IPS-20b (cell line): ENCODE results near the gene TTF2.

ENCODE experiments used
- H3K27ac ChIP-seq: one replicate; pipeline ENCODE4 v1.5.1; 2013; ENCODE audit warnings: low read length
- H3K27me3 ChIP-seq: 2 replicates; pipeline ENCODE4 v1.6.1; 2013; ENCODE audit warnings: mild to moderate bottlenecking, low read length, inconsistent platforms; ENCODE audit not compliant: insufficient read depth
- H3K36me3 ChIP-seq: 2 replicates; pipeline ENCODE4 v1.6.1; 2013; ENCODE audit warnings: low read depth, mild to moderate bottlenecking, inconsistent platforms, low read length, moderate library complexity; ENCODE audit not compliant: insufficient read depth
- H3K4me1 ChIP-seq: 2 replicates; pipeline ENCODE4 v1.6.1; 2013; ENCODE audit warnings: mild to moderate bottlenecking, control low read depth, inconsistent platforms, low read length, moderate library complexity; ENCODE audit not compliant: insufficient read depth
- H3K4me3 ChIP-seq: 2 replicates; pipeline ENCODE4 v1.5.1; 2013; ENCODE audit warnings: mild to moderate bottlenecking, low read length, inconsistent platforms
- H3K9ac ChIP-seq: 2 replicates; pipeline ENCODE4 v1.6.1; 2013; ENCODE audit warnings: low read depth, mild to moderate bottlenecking, inconsistent platforms, low read length, moderate library complexity
- H3K9me3 ChIP-seq: 2 replicates; pipeline ENCODE4 v1.6.1; 2013; ENCODE audit warnings: mild to moderate bottlenecking, low read depth, low read length, inconsistent platforms; ENCODE audit not compliant: insufficient read depth

TTF2 gene

DNA sequence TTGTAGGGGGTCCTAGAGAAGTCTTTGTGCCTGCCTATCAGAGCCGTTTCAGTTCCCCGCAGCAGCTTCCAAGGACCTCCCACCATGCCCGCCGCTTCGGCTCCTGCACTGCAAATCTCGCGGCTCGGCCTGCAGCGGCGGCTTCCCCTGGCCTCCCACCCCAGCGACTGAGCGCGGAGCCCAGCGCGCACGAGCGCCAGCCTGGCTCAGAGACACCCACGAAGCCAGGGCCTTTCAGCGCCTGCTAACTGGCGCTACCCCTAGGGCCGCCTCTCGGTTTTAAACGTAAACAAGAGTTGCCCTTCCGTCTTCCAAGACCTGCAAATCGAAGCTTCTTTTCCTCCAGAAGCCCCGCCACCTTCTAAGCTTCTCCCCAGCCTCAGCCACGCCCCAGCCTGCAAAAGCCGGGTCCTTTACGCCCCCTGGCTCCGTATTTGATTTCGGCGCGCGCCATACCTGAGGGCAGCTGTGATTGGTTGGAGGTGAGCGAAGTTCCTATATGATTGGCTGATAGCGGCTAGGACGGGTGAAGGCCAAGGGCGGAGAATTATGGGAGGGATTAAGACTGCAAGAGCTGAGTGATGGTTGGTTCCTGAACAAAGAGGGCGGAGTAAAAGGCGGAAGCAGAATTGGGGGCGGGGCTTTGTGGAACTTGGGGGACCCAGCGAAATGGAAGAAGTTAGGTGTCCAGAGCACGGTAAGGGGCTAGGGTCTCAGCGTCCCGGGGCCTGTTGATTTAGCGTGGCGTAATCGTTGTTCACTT is at the start of gene TTF2:
TSS of gene TTF2 (plus strand) at position 649 of the 763 bp plus-strand sequence. CDS start at position 670, 21 bp downstream.
- peaks cover 33% of the 10 kb centered on the region for H3K36me3 ChIP-seq
- peaks cover 11% of the 10 kb centered on the region; the same call in 1 of the 2 replicates for H3K4me1 ChIP-seq
- peak within 1 kb of the TSS; percentile 64 for H3K27ac ChIP-seq
- H3K27me3 ChIP-seq: no peaks in the 10 kb centered on the region
- peak within 1 kb of the TSS; percentile 87 for H3K9ac ChIP-seq
- peak within 1 kb of the TSS; percentile 74 for H3K4me3 ChIP-seq
- H3K9me3 ChIP-seq: no peaks in the 10 kb centered on the region

DNA sequence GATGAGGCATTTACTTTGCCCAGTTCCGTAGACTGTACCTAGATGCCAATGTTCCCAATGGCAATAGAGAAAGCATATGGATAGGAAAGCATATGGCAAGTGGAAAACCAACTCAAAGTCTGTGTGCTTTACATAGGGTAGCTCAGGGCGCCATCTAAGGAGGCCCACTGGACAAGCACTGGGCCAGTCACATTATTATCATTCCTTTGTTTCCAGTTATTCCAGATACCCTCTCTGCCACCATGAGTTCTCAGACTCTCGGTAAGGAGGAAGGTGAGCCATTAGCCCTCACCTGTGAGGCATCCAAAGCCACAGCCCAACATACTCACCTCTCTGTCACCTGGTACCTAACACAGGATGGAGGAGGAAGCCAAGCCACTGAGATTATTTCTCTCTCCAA is 48.8 kb upstream of the TTF2 start:
- H3K9me3 ChIP-seq: no peaks in the 10 kb centered on the region
- H3K4me1 ChIP-seq: peaks cover 10% of the 10 kb centered on the region

DNA sequence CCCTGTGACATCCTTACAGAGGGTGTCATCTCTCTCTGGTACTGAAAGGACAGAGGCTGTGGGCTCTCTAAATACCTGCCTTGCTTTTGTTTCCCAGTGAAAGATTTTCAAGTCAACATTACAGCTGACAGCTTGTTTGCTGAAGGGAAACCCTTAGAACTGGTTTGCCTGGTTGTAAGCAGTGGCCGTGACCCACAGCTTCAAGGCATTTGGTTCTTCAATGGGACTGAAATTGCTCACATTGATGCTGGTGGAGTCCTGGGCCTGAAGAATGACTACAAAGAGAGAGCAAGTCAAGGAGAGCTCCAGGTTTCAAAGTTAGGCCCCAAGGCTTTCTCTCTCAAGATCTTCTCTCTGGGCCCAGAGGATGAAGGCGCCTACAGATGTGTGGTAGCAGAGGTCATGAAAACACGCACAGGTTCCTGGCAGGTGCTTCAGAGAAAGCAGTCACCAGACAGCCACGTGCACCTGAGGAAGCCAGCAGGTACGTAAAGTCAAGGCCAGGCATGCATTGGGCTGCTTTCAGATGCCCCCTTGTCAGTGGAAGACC is 46.7 kb upstream of the TTF2 start:
- H3K4me1 ChIP-seq: peaks cover 10% of the 10 kb centered on the region

More for the DNA sequence above, 48.8 kb upstream of the TTF2 start:
- Histone ChIP-seq H3K27ac (no peak overlapping the region), H3K4me3 (no peak overlapping the region), H3K27me3 (no peaks in the 10 kb centered on the region), H3K9ac (no peak overlapping the region), H3K36me3 (no peaks in the 10 kb centered on the region)

DNA sequence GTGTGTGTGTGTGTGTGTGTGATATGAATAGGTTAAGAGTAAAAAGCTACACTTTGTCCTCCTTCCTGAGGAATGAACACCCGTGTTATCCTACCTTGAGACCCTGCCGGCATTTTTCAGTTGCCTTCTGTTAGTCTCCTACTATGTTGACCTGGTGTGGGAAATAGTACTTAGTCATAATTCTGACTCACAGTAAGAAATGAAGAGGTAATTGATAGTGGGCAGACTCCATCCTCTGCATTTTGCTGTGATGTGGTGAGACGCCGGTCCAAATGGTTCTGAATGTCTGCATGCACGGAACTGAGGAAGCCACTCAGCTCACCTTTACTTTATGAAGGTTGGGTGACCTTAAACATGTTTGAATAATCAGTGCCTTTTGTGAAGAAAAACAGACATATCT is 45.9 kb upstream of the TTF2 start:
- Histone ChIP-seq H3K36me3 (no peaks in the 10 kb centered on the region), H3K27me3 (no peaks in the 10 kb centered on the region), H3K9me3 (no peaks in the 10 kb centered on the region), H3K4me1 (peaks cover 7% of the 10 kb centered on the region), H3K9ac (no peak overlapping the region), H3K4me3 (no peak overlapping the region), H3K27ac (no peak overlapping the region)

More for the DNA sequence above, 46.7 kb upstream of the TTF2 start:
- Histone ChIP-seq H3K27ac (no peak overlapping the region), H3K36me3 (no peaks in the 10 kb centered on the region), H3K4me3 (no peak overlapping the region), H3K27me3 (no peaks in the 10 kb centered on the region), H3K9ac (no peak overlapping the region), H3K9me3 (no peaks in the 10 kb centered on the region)

DNA sequence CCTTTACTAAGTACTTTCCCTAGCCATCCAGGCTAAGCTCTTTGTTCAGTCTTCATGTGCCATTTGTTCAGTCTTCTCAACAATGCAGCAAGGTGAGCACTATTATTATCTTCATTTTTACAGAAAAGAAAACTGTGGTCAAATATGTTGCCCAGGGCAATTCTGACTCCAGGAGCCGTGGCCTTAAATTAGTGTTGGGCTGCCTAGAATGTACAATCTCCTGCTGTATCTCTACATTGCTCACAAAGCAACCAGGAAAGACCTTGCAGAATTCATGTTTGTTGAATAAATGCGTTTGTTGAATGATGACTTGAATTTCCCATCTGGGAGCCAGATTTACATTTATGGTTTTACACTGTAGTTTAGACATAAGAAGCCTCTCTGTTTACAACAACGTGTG is 44.4 kb upstream of the TTF2 start:
- Histone ChIP-seq H3K9me3 (no peaks in the 10 kb centered on the region), H3K4me1 (peaks cover 5% of the 10 kb centered on the region), H3K36me3 (no peaks in the 10 kb centered on the region), H3K27ac (no peak overlapping the region), H3K4me3 (no peak overlapping the region), H3K27me3 (no peaks in the 10 kb centered on the region), H3K9ac (no peak overlapping the region)

DNA sequence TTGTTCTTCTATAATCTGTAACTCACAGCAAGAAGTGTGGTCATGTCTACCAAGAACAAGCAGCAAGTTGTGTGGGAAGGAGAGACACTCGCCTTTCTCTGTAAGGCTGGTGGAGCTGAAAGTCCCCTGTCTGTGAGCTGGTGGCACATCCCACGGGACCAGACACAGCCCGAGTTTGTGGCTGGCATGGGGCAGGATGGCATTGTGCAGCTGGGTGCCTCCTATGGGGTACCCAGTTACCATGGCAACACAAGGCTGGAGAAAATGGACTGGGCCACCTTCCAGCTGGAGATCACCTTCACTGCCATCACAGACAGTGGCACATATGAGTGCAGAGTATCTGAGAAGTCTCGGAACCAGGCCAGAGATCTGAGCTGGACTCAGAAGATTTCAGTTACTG is 43.1 kb upstream of the TTF2 start:
- no peaks in the 10 kb centered on the region for H3K36me3 ChIP-seq
- H3K9me3 ChIP-seq: no peaks in the 10 kb centered on the region
- no peak overlapping the region for H3K9ac ChIP-seq
- peaks cover 5% of the 10 kb centered on the region; the same call in 1 of the 2 replicates for H3K4me1 ChIP-seq
- H3K27ac ChIP-seq: no peak overlapping the region
- H3K27me3 ChIP-seq: no peaks in the 10 kb centered on the region
- no peak overlapping the region for H3K4me3 ChIP-seq

DNA sequence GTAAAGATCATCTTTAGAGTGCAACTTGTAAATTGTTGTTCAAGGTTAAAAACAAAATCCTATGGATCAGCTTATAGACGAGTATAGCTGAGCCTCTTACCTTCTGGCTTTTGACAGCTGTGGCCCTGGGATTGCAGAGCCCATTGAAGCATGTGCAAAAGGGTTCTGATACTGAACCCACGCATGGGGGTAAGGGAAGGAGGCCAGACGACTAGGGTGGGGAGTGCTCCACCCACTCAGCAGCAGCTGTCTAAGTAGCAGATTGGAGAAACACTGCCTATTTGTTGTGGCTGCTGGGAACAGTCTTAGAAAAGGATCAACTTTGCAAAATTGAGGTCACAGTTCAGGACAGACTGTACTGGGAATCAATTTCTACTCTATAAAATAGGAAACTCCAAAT is 42.5 kb upstream of the TTF2 start:
- Histone ChIP-seq H3K27ac (no peak overlapping the region), H3K9me3 (no peaks in the 10 kb centered on the region), H3K36me3 (no peaks in the 10 kb centered on the region), H3K4me3 (no peak overlapping the region), H3K27me3 (no peaks in the 10 kb centered on the region), H3K4me1 (peaks cover 5% of the 10 kb centered on the region; the same call in 1 of the 2 replicates), H3K9ac (no peak overlapping the region)

DNA sequence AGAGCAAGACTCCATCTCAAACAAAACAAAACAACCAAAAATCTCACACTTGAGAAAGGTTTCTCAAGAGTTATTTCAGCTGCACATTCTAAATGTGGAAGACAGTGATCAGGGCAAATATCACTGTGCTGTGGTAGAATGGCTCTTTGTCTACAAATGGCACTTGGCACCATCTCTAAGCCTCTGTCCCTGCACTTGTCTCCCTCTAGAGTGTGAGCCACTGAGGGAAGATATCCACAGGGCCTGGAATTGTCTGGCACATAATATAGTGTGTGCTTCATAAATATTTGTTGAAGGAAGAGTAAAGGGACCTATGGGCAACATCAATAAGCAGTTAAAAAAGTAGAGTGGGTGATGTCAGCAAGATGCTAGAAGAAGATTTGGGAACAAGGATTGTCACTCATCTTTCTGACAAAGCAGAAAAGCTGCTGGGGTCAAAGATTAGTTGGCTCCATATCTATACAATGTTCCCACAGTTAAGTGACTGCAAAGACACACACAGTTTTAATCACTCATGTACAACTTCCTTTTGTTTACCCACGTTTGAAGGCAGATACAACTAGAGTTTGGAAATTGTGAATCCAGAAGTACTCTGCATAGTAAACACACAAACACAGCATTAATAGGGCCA is 39.5 kb upstream of the TTF2 start:
- no peaks in the 10 kb centered on the region for H3K9me3 ChIP-seq
- no peak overlapping the region for H3K4me3 ChIP-seq
- no peaks in the 10 kb centered on the region for H3K36me3 ChIP-seq
- no peaks in the 10 kb centered on the region for H3K27me3 ChIP-seq
- no peak overlapping the region for H3K9ac ChIP-seq
- H3K27ac ChIP-seq: no peak overlapping the region
- H3K4me1 ChIP-seq: peaks cover 2% of the 10 kb centered on the region; the same call in 1 of the 2 replicates

DNA sequence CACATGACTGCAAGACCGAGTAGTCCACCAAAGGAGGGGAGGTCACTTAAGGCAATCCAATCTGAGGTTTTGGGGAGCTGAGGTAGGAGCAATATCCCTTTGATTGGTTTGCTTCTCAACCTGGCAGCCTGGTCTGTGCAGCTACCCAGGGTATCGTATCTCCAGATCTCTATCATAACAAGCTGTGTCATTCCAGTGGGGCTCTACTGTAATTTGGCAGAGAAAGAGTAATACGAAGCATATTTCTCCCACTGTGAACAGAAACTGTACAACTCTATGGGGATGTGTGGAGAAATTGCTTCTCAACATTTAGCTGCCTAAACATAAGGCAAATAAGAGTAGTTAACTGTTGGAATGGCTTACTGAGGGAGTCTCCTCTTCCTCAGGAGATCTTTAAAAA is 38.0 kb upstream of the TTF2 start:
- H3K9ac ChIP-seq: no peak overlapping the region
- no peak overlapping the region for H3K27ac ChIP-seq
- no peaks in the 10 kb centered on the region for H3K36me3 ChIP-seq
- no peaks in the 10 kb centered on the region for H3K27me3 ChIP-seq
- no peak overlapping the region for H3K4me3 ChIP-seq
- H3K4me1 ChIP-seq: no peaks in the 10 kb centered on the region
- no peaks in the 10 kb centered on the region for H3K9me3 ChIP-seq

DNA sequence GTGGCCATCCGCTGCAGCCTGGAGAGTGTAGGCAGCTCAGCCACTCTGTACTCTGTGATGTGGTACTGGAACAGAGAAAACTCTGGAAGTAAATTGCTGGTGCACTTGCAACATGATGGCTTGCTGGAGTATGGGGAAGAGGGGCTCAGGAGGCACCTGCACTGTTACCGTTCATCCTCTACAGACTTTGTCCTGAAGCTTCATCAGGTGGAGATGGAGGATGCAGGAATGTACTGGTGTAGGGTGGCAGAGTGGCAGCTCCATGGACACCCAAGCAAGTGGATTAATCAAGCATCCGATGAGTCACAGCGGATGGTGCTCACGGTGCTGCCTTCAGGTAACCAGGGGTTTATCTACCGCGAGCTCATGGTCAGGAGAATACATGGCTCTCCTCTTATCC is 34.6 kb upstream of the TTF2 start:
- Histone ChIP-seq H3K27me3 (no peaks in the 10 kb centered on the region), H3K4me3 (no peak overlapping the region), H3K9me3 (no peaks in the 10 kb centered on the region), H3K9ac (no peak overlapping the region), H3K4me1 (no peaks in the 10 kb centered on the region), H3K36me3 (no peaks in the 10 kb centered on the region), H3K27ac (no peak overlapping the region)

DNA sequence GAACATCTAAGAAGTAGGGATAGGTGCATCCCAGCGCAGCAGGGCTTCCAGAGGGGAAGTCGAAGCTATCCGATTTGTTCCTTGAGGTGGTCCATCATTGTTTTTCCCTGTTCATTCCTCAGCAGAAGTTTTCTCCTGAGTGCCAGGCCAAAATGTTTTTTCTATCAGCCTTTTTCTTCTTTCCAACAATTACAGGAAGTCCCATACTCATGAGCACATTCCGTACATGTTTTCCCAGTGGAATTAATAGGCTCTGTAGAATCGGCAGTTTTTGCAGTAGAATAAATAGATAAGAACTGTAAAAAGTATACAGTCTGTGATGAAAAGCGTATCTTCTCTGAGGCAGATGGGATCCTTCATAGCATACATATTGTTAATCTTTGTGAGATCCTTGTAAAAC is 33.8 kb upstream of the TTF2 start:
- Histone ChIP-seq H3K27ac (no peak overlapping the region), H3K9me3 (no peaks in the 10 kb centered on the region), H3K36me3 (no peaks in the 10 kb centered on the region), H3K27me3 (no peaks in the 10 kb centered on the region), H3K4me3 (no peak overlapping the region), H3K4me1 (no peaks in the 10 kb centered on the region), H3K9ac (no peak overlapping the region)

DNA sequence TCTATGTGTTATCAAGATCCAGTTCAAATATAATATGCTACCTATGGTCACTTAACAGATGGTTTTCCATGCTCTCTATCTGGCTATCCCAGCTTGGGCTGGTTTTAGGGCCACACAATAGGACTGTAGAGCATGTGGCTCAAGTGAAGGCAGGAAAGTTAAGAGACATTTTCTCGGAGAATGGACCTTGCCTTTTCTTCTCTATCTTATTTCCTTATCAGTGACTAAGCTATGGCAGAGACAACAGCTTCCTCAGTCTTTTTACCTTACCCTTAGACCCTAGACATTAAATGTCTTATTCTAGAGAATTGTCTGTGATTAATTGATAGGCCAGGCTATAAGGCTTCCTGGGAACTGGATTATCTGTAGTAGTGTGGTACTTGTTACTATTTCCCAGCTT is 30.4 kb upstream of the TTF2 start:
- no peaks in the 10 kb centered on the region for H3K9me3 ChIP-seq
- no peak overlapping the region for H3K4me3 ChIP-seq
- no peaks in the 10 kb centered on the region for H3K36me3 ChIP-seq
- H3K4me1 ChIP-seq: no peaks in the 10 kb centered on the region; the same call in 1 of the 2 replicates
- no peak overlapping the region for H3K27ac ChIP-seq
- H3K27me3 ChIP-seq: no peaks in the 10 kb centered on the region
- no peak overlapping the region for H3K9ac ChIP-seq
